Thoracic aorta (tissue), 2 donors: Measurements from ENCODE around the gene TMEM198. TPM values are rescaled to one million over a fixed set of nuclear protein-coding genes. Genes with fewer than 3 reads are reported as not detected.

Source experiments
- total RNA-seq, 2 donors: library from RNA; depleted of rRNA; stranded (reverse); fragments of >200 nt; gene quantifications; one replicate each; pipeline versions ENCODE4 v1.1.0 to v1.2.3, GENCODE V29; 2016

The TMEM198 gene
- total RNA-seq, 2 donors from 2014 or later = 1.4 to 3.9 TPM

Other genes with a start within 250 kb of the TMEM198 start
- gene PTPRN, start 234.6 kb upstream of the TMEM198 start, total RNA-seq = not detected
- gene RESP18, start 211.3 kb upstream of the TMEM198 start, total RNA-seq = not detected
- 10 to 100 TPM; 42.7 to 51.2 TPM for gene DNPEP, start 156.1 kb upstream of the TMEM198 start, total RNA-seq
- gene DES, start 125.7 kb upstream of the TMEM198 start, total RNA-seq = 100 to 1,000 TPM; 146 to 302 TPM
- gene SPEG, start 109.2 kb upstream of the TMEM198 start, total RNA-seq = 100 to 1,000 TPM; 426 to 455 TPM
- gene GMPPA, start 45.1 kb upstream of the TMEM198 start, total RNA-seq = 10 to 100 TPM; 30.5 to 56.5 TPM
- under 1 TPM in 1 of 2 donors, not detected in 1; 0.41 TPM for gene ASIC4, start 29.5 kb upstream of the TMEM198 start, total RNA-seq
- 100 to 1,000 TPM; 184 to 269 TPM for gene CHPF, start 219 bp upstream of the TMEM198 start, total RNA-seq
- 100 to 1,000 TPM in 1 of 2 donors, 10 to 100 TPM in 1; 88.7 to 151 TPM for gene OBSL1, start 27.5 kb downstream of the TMEM198 start, total RNA-seq
- gene INHA, start 28.3 kb downstream of the TMEM198 start, total RNA-seq = 1 to 10 TPM; 1.2 to 1.6 TPM
- gene STK11IP, start 53.8 kb downstream of the TMEM198 start, total RNA-seq = 10 to 100 TPM; 20.0 to 25.3 TPM
- gene SLC4A3, start 83.6 kb downstream of the TMEM198 start, total RNA-seq = 1 to 10 TPM; 5.6 to 6.5 TPM